GM23338 (cell line): Measurements from ENCODE around the gene RNF141. TPM values are rescaled to one million over a fixed set of nuclear protein-coding genes. Genes with fewer than 3 reads are reported as not detected.

Experiments used
- ATAC-seq: fragments of 200-7000 bp; cut with Tn5 transposase; 3 replicates; pipeline ENCODE4 v1.9.1; 2020
- DNase-seq: peaks from one replicate; pipeline ENCODE4 v3.0.0-alpha.2; 2015; ENCODE audit warnings: low spot score
- H2AFZ ChIP-seq: fragments of 200-600 bp; sonication (generic); 2 replicates; pipeline ENCODE4 v1.8.0; 2016; ENCODE audit warnings: antibody characterized with exemption, mild to moderate bottlenecking, moderate library complexity
- H3F3A ChIP-seq: fragments of 200-600 bp; sonication (generic); replicated peaks from 2 replicates; pipeline ENCODE4 v1.8.0; 2017; ENCODE audit warnings: antibody characterized with exemption, mixed run types, low read depth
- H3K27ac ChIP-seq: fragments of 200-600 bp; sonication (generic); 2 replicates; pipeline ENCODE4 v1.6.1; 2016; ENCODE audit warnings: low read depth
- H3K27me3 ChIP-seq: fragments of 200-600 bp; sonication (generic); 2 replicates; pipeline ENCODE4 v1.8.0; 2016; ENCODE audit warnings: mild to moderate bottlenecking, mixed run types, moderate library complexity; ENCODE audit not compliant: insufficient read depth
- H3K36me3 ChIP-seq: fragments of 200-600 bp; sonication (generic); 2 replicates; pipeline ENCODE4 v1.8.0; 2016; ENCODE audit warnings: mild to moderate bottlenecking; ENCODE audit not compliant: insufficient read depth
- H3K4me1 ChIP-seq: fragments of 200-600 bp; sonication (generic); 2 replicates; pipeline ENCODE4 v1.8.0; 2016; ENCODE audit warnings: mild to moderate bottlenecking, moderate library complexity; ENCODE audit not compliant: insufficient read depth
- H3K4me2 ChIP-seq: fragments of 200-600 bp; sonication (generic); 2 replicates; pipeline ENCODE4 v1.7.1; 2017; ENCODE audit warnings: mixed run types
- H3K4me3 ChIP-seq: fragments of 200-600 bp; sonication (generic); 2 replicates; pipeline ENCODE4 v1.6.1; 2016; ENCODE audit warnings: mixed run types
- H3K79me2 ChIP-seq: fragments of 200-600 bp; sonication (generic); replicated peaks from 2 replicates; pipeline ENCODE4 v1.8.0; 2017; ENCODE audit warnings: mild to moderate bottlenecking; ENCODE audit not compliant: insufficient read depth
- H3K9me2 ChIP-seq: fragments of 200-600 bp; sonication (generic); 2 replicates; pipeline ENCODE4 v1.8.0; 2017; ENCODE audit not compliant: insufficient read depth
- H4K20me1 ChIP-seq: fragments of 200-600 bp; sonication (generic); replicated peaks from 2 replicates; pipeline ENCODE4 v1.8.0; 2017; ENCODE audit warnings: mild to moderate bottlenecking; ENCODE audit not compliant: insufficient read depth
- H3K27ac Mint-ChIP-seq: 2 replicates; pipeline ENCODE4 v1.8.0; 2020; ENCODE audit warnings: inconsistent platforms, mild to moderate bottlenecking, moderate library complexity, mixed read lengths
- H3K27me3 Mint-ChIP-seq: 3 replicates; pipeline ENCODE4 v1.8.0; 2022; ENCODE audit warnings: low read depth, mild to moderate bottlenecking, moderate library complexity, mixed read lengths, inconsistent platforms; ENCODE audit not compliant: insufficient read depth, poor library complexity
- H3K36me3 Mint-ChIP-seq: 3 replicates; pipeline ENCODE4 v1.8.0; 2021; ENCODE audit warnings: low read depth, mild to moderate bottlenecking, inconsistent platforms, moderate library complexity, mixed read lengths
- H3K4me1 Mint-ChIP-seq: 3 replicates; pipeline ENCODE4 v1.8.0; 2020; ENCODE audit warnings: mild to moderate bottlenecking, inconsistent platforms, mixed read lengths
- H3K4me3 Mint-ChIP-seq: 3 replicates; pipeline ENCODE4 v1.8.0; 2021; ENCODE audit warnings: moderate library complexity, mild to moderate bottlenecking, inconsistent platforms, mixed read lengths
- H3K9me3 Mint-ChIP-seq: 3 replicates; pipeline ENCODE4 v1.8.0; 2020; ENCODE audit warnings: moderate library complexity, mild to moderate bottlenecking, inconsistent platforms, mixed read lengths
- CREB1 ChIP-seq: fragments of 250-450 bp; sonication (Bioruptor Pico); IDR thresholded peaks from 2 replicates; pipeline ENCODE4 v1.5.0; 2020; ENCODE audit warnings: low read depth, mild to moderate bottlenecking, moderate library complexity
- EZH2 ChIP-seq: fragments of 200-600 bp; sonication (generic); IDR thresholded peaks from one replicate; pipeline ENCODE4 v1.8.0; 2017; ENCODE audit warnings: antibody characterized with exemption, mild to moderate bottlenecking, low read depth; ENCODE audit not compliant: unreplicated experiment
- POLR2AphosphoS5 ChIP-seq: IDR thresholded peaks from 2 replicates; pipeline ENCODE4 v1.6.1; 2016; ENCODE audit warnings: antibody characterized with exemption, low read depth
- microRNA counts: library from miRNA; unstranded; fragments of <30 nt; microRNA quantifications from one replicate; lab custom pipeline; 2017
- polyA plus RNA-seq: library from polyadenylated mRNA; unstranded; fragments of >200 nt; fragmentation: Nextera tagmentation; extraction: Ambion mirVana; gene quantifications from 2 replicates; pipeline ENCODE4 v1.2.1, GENCODE V29; 2016
- total RNA-seq: library from RNA; depleted of rRNA; stranded (reverse); fragments of >200 nt; shearing (Covaris generic); gene quantifications from 2 replicates; pipeline ENCODE4 v1.2.3, GENCODE V29; 2014; rRNA removed

RNF141 gene
- total and polyA plus RNA-seq, 2 experiments from 2014 or later = 11.4 to 26.9 TPM

GRCh38 chr11:10462746-10463300 lies 78.2 kb downstream of the RNF141 start:
- no peaks in the 10 kb centered on the region for H4K20me1 ChIP-seq
- no peaks in the 10 kb centered on the region for H3K79me2 ChIP-seq

More at GRCh38 chr11:10462746-10463300, 78.2 kb downstream of the RNF141 start:
- no peak overlapping the region for H3K4me3 Mint-ChIP-seq
- no peak for DNase-seq
- peaks cover 8% of the 10 kb centered on the region for H3K36me3 Mint-ChIP-seq
- Histone ChIP-seq H3K36me3 (no peaks in the 10 kb centered on the region), H3K4me1 (peaks cover 7% of the 10 kb centered on the region; the same call in 1 of the 2 replicates), H3K4me3 (no peak overlapping the region), H3K9me2 (no peaks in the 10 kb centered on the region), H3F3A (no peaks in the 10 kb centered on the region), H3K27ac (no peak overlapping the region), H3K4me2 (no peak overlapping the region), H3K27me3 (no peaks in the 10 kb centered on the region), H2AFZ (no peak overlapping the region)
- ATAC-seq = no peak
- H3K4me1 Mint-ChIP-seq = peaks cover 16% of the 10 kb centered on the region
- TF ChIP-seq EZH2 (no peak), CREB1 (CRISPR knock-in tag) (no peak), POLR2AphosphoS5 (no peak)
- no peak overlapping the region for H3K27ac Mint-ChIP-seq
- H3K27me3 Mint-ChIP-seq = peaks cover 3% of the 10 kb centered on the region
- H3K9me3 Mint-ChIP-seq = peaks cover 4% of the 10 kb centered on the region; the same call in 1 of the 3 replicates

MicroRNAs within 50 kb of the gene (microRNA counts, 767-probe panel; counts per million panel counts)
- microRNA hsa-miR-4485 (lab: Ali Mortazavi, UCI) = not detected

Other genes starting within 250 kb of the RNF141 start
- 49.1 and 53.5 TPM in 2 replicates for gene SBF2, start 247.0 kb downstream of the RNF141 start, total RNA-seq
- 20.2 and 25.6 TPM in 2 replicates for gene SBF2, start 247.0 kb downstream of the RNF141 start, polyA plus RNA-seq
- gene ADM, start 236.1 kb downstream of the RNF141 start, total RNA-seq = 73.4 and 75.8 TPM in 2 replicates
- gene ADM, start 236.1 kb downstream of the RNF141 start, polyA plus RNA-seq = 84.5 and 95.9 TPM in 2 replicates
- 1.8 and 2.1 TPM in 2 replicates for gene AMPD3, start 85.9 kb downstream of the RNF141 start, total RNA-seq
- gene AMPD3, start 85.9 kb downstream of the RNF141 start, polyA plus RNA-seq = 1.6 and 1.7 TPM in 2 replicates
- 0.94 TPM in 1 of 2 replicates, not detected in the other for gene LYVE1, start 27.5 kb upstream of the RNF141 start, total RNA-seq
- gene LYVE1, start 27.5 kb upstream of the RNF141 start, polyA plus RNA-seq = not detected in 2 replicates
- 2.5 and 2.7 TPM in 2 replicates for gene IRAG1, start 152.6 kb upstream of the RNF141 start, total RNA-seq
- 1.5 and 2.7 TPM in 2 replicates for gene IRAG1, start 152.6 kb upstream of the RNF141 start, polyA plus RNA-seq
- 32.7 and 33.3 TPM in 2 replicates for gene CTR9, start 210.1 kb upstream of the RNF141 start, total RNA-seq
- gene CTR9, start 210.1 kb upstream of the RNF141 start, polyA plus RNA-seq = 25.1 and 29.0 TPM in 2 replicates